ENCODE results near the gene TOGARAM1.

Gene TOGARAM1

GRCh38 chr14:45034730-45035129 is 72.7 kb downstream of the TOGARAM1 start:
- ChIA-PET POLR2A (no interaction called here), CTCF (no interaction called here)
- Histone ChIP-seq H3K27ac (ENCODE audit: extremely low read depth, low read depth, low read length) (no peak overlapping the region), H3K36me3 (ENCODE audit: control insufficient read depth in 2 of 2, insufficient read depth in 1 of 2, low read length in 2 of 2) (peaks cover 14 to 63% of the 10 kb centered on the region in 2 experiments), H3K9me3 (ENCODE audit: control insufficient read depth, insufficient read depth, low read depth, low read length) (no peaks in the 10 kb centered on the region), H3K4me1 (ENCODE audit: control insufficient read depth, insufficient read depth, low read length) (no peaks in the 10 kb centered on the region), H3K4me3 (ENCODE audit: low read depth, low read length) (no peak overlapping the region)
- TF ChIP-seq, protein P1, sequence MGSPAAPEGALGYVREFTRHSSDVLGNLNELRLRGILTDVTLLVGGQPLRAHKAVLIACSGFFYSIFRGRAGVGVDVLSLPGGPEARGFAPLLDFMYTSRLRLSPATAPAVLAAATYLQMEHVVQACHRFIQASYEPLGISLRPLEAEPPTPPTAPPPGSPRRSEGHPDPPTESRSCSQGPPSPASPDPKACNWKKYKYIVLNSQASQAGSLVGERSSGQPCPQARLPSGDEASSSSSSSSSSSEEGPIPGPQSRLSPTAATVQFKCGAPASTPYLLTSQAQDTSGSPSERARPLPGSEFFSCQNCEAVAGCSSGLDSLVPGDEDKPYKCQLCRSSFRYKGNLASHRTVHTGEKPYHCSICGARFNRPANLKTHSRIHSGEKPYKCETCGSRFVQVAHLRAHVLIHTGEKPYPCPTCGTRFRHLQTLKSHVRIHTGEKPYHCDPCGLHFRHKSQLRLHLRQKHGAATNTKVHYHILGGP (tag by site-specific recombination; IDR thresholded peaks at IDR 0.05) = no peak
- TF ChIP-seq ZNF610 (tag by site-specific recombination; IDR thresholded peaks at IDR 0.05; ENCODE audit: borderline replicate concordance) = no peak
- no peak for TF ChIP-seq ZNF664 (tag by site-specific recombination; IDR thresholded peaks at IDR 0.05)
- TF ChIP-seq ZNF350 (tag by site-specific recombination; IDR thresholded peaks at IDR 0.05) = no peak
- TF ChIP-seq ZIC2 (tag by site-specific recombination; IDR thresholded peaks at IDR 0.05) = no peak
- no peak for TF ChIP-seq ZNF174 (tag by site-specific recombination; IDR thresholded peaks at IDR 0.05)
- no peak for TF ChIP-seq GLIS2 (tag by site-specific recombination; IDR thresholded peaks at IDR 0.05)
- no peak for TF ChIP-seq GLI2 (tag by site-specific recombination; IDR thresholded peaks at IDR 0.05; ENCODE audit: borderline replicate concordance, low read depth)

GRCh38 chr14:45038256-45038655 is 76.3 kb downstream of the TOGARAM1 start:
- no peak for TF ChIP-seq SCRT1 (tag by site-specific recombination; IDR thresholded peaks at IDR 0.05; ENCODE audit: borderline replicate concordance)
- TF ChIP-seq ZNF530 (tag by site-specific recombination; IDR thresholded peaks at IDR 0.05; ENCODE audit: low read depth) = no peak
- TF ChIP-seq ZNF175 (tag by site-specific recombination; IDR thresholded peaks at IDR 0.05) = no peak
- no peak for TF ChIP-seq ZFP37 (tag by site-specific recombination; IDR thresholded peaks at IDR 0.05)
- TF ChIP-seq ZNF114 (tag by site-specific recombination; IDR thresholded peaks at IDR 0.05) = no peak
- TF ChIP-seq ZNF280D (tag by site-specific recombination; IDR thresholded peaks at IDR 0.05) = no peak
- Histone ChIP-seq H3K36me3 (ENCODE audit: control insufficient read depth in 2 of 2, insufficient read depth in 1 of 2, low read length in 2 of 2) (peaks cover 7 to 49% of the 10 kb centered on the region in 2 experiments), H3K27ac (ENCODE audit: extremely low read depth, low read depth, low read length) (no peak overlapping the region), H3K4me1 (ENCODE audit: control insufficient read depth, insufficient read depth, low read length) (no peaks in the 10 kb centered on the region), H3K4me3 (ENCODE audit: low read depth, low read length) (no peak overlapping the region), H3K9me3 (ENCODE audit: control insufficient read depth, insufficient read depth, low read depth, low read length) (no peaks in the 10 kb centered on the region)
- ChIA-PET CTCF (no interaction called here), POLR2A (no interaction called here)

DNA sequence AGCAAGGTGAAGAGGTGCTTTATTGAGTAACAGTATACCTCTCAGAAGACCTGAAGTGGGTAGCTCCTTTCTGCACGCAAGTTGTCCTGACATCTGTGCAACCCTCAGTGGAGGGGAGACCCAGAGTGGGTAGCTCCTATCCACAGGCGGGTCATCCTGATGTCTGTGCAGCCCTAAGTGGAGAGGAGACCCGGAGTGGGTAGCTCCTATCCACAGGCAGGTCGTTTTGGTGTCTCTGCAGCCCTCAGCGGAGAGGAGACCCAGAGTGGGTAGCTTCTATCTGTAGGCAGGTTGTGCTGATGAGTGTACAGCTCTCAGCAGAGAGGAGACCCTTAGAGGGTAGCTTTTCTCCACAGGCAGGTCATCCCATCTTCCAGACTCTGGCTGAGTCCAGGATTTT is 76.9 kb downstream of the TOGARAM1 start:
- H3K36me3 ChIP-seq (ENCODE audit: control insufficient read depth in 2 of 2, insufficient read depth in 1 of 2, low read length in 2 of 2) = peaks cover 7 to 43% of the 10 kb centered on the region in 2 experiments
- H3K4me1 ChIP-seq (ENCODE audit: control insufficient read depth, insufficient read depth, low read length) = no peaks in the 10 kb centered on the region
- H3K9me3 ChIP-seq (ENCODE audit: control insufficient read depth, insufficient read depth, low read depth, low read length) = no peaks in the 10 kb centered on the region
- ChIA-PET CTCF (no interaction called here), POLR2A (no interaction called here)
- H3K27ac ChIP-seq (ENCODE audit: extremely low read depth, low read depth, low read length) = no peak overlapping the region
- TF ChIP-seq SETDB1 (IDR thresholded peaks at IDR 0.05; ENCODE audit: insufficient read length, low read length) = peak; percentile 32
- TF ChIP-seq ZNF341 (tag by site-specific recombination; IDR thresholded peaks at IDR 0.05; ENCODE audit: low read depth) = no peak
- H3K4me3 ChIP-seq (ENCODE audit: low read depth, low read length) = no peak overlapping the region

DNA sequence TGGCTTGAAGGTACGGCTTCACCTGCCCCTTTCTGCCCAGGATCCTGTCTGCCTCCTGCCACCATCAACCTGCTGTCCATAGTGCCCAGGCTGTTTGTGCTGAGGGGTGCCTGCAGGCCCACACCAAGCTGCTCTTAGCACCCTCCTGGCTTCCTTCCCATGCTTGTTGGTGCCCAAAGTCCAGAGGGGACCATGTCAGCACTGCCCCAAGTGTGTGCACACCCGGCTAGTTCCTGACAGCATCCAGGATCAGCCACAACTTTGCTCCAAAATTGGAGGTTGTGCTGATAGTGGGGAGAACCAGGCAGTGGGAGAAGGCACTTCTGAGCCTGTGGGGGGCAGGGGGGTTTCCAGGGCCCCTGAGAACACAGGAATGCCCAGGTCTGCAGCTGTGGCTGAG is 77.4 kb downstream of the TOGARAM1 start:
- H3K27ac ChIP-seq (ENCODE audit: extremely low read depth, low read depth, low read length) = no peak overlapping the region
- H3K4me1 ChIP-seq (ENCODE audit: control insufficient read depth, insufficient read depth, low read length) = no peaks in the 10 kb centered on the region
- TF ChIP-seq ZNF776 (tag by site-specific recombination; IDR thresholded peaks at IDR 0.05; ENCODE audit: borderline replicate concordance) (no peak), ZNF157 (tag by site-specific recombination; IDR thresholded peaks at IDR 0.05) (no peak), ZNF677 (tag by site-specific recombination; IDR thresholded peaks at IDR 0.05) (no peak), OVOL3 (tag by site-specific recombination; IDR thresholded peaks at IDR 0.05) (no peak), ZNF202 (tag by site-specific recombination; IDR thresholded peaks at IDR 0.05; ENCODE audit: borderline replicate concordance) (no peak)
- TF ChIP-seq, protein P2, sequence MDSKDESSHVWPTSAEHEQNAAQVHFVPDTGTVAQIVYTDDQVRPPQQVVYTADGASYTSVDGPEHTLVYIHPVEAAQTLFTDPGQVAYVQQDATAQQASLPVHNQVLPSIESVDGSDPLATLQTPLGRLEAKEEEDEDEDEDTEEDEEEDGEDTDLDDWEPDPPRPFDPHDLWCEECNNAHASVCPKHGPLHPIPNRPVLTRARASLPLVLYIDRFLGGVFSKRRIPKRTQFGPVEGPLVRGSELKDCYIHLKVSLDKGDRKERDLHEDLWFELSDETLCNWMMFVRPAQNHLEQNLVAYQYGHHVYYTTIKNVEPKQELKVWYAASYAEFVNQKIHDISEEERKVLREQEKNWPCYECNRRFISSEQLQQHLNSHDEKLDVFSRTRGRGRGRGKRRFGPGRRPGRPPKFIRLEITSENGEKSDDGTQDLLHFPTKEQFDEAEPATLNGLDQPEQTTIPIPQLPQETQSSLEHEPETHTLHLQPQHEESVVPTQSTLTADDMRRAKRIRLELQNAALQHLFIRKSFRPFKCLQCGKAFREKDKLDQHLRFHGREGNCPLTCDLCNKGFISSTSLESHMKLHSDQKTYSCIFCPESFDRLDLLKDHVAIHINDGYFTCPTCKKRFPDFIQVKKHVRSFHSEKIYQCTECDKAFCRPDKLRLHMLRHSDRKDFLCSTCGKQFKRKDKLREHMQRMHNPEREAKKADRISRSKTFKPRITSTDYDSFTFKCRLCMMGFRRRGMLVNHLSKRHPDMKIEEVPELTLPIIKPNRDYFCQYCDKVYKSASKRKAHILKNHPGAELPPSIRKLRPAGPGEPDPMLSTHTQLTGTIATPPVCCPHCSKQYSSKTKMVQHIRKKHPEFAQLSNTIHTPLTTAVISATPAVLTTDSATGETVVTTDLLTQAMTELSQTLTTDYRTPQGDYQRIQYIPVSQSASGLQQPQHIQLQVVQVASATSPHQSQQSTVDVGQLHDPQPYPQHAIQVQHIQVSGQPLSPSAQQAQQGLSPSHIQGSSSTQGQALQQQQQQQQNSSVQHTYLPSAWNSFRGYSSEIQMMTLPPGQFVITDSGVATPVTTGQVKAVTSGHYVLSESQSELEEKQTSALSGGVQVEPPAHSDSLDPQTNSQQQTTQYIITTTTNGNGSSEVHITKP (tag by site-specific recombination; IDR thresholded peaks at IDR 0.05) = no peak
- H3K4me3 ChIP-seq (ENCODE audit: low read depth, low read length) = no peak overlapping the region
- ChIA-PET POLR2A (no interaction called here), CTCF (no interaction called here)
- H3K36me3 ChIP-seq (ENCODE audit: control insufficient read depth in 2 of 2, insufficient read depth in 1 of 2, low read length in 2 of 2) = peaks cover 7 to 41% of the 10 kb centered on the region in 2 experiments
- H3K9me3 ChIP-seq (ENCODE audit: control insufficient read depth, insufficient read depth, low read depth, low read length) = no peaks in the 10 kb centered on the region
